Esophagus squamous epithelium (tissue), 4 donors: ENCODE results near the gene TMEM87B.

Experiments
- CTCF ChIP-seq, 6 experiments: fragments of 450-650 bp in 4 of 6; fragments of 200-600 bp in 2 of 6; sonication (generic) in 2 of 6; IDR thresholded peaks; one replicate each; pipeline ENCODE4 v1.5.1; 2016 to 2019; ENCODE audit warnings: antibody characterized with exemption in 6 of 6, mild to moderate bottlenecking in 4 of 6, moderate library complexity in 4 of 6
- POLR2A ChIP-seq, 4 donors: fragments of 450-650 bp; IDR thresholded peaks; one replicate each; pipeline ENCODE4 v1.6.1; 2017; ENCODE audit warnings: antibody characterized with exemption in 4 of 4, mild to moderate bottlenecking in 4 of 4, moderate library complexity in 3 of 4

- TF ChIP-seq CTCF (IDR thresholded peaks at IDR 0.05) (no peak), POLR2A (IDR thresholded peaks at IDR 0.05) (no peak)
These were observed 36.2 kb upstream of the TMEM87B start for GRCh38 chr2:112018846-112019245.
